GM21390 (cell line): ENCODE data around the gene PRC1.
"Not testable (repeated sequence)": the region's sequence is repeated elsewhere in the genome, so short reads cannot be mapped to it uniquely, and the experiment has no call there.

Experiments used
- ATAC-seq: cut with Tn5 transposase; IDR thresholded peaks from one replicate; pipeline ENCODE4 v1.9.1; 2021; ENCODE audit not compliant: unreplicated experiment

The PRC1 gene

DNA sequence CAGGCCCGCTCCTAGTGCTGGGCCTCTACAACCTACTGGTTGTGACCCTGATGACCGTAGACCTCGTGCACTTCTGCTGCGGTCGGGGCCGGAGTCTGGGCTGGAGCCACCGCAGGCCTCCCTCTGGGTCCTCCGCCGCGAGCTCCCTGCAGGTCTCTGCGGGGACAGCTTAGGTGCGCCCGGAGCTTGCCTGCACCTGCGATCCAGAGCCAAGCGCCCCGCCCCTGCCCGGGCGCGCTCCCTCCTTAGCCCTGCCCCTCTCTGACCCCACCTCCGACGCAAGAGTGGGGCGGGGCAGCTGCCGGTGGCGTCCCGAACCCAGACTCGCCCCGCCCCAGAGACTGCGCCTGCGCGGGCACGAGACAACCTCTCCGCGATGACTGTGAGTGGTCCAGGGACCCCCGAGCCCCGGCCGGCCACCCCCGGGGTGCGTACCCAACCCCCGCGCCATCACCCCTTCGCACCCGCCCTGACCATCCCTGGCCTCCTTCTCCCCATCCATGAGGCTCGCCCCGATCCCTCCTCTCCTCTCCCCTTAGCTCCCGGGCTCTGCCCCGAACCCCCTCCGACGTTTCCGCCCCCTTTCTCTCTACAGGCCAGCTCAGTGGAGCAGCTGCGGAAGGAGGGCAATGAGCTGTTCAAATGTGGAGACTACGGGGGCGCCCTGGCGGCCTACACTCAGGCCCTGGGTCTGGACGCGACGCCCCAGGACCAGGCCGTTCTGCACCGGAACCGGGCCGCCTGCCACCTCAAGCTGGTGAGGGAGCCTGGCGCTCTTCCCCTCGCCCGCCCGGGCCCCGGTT lies 59.2 kb downstream of the PRC1 start, which contains the start of gene UNC45A:
Gene UNC45A, plus strand, starts transcription at position 337 of the 803 bp plus-strand sequence. Its CDS starts 40 bp downstream, at position 377.
- peak; percentile 65 for ATAC-seq

DNA sequence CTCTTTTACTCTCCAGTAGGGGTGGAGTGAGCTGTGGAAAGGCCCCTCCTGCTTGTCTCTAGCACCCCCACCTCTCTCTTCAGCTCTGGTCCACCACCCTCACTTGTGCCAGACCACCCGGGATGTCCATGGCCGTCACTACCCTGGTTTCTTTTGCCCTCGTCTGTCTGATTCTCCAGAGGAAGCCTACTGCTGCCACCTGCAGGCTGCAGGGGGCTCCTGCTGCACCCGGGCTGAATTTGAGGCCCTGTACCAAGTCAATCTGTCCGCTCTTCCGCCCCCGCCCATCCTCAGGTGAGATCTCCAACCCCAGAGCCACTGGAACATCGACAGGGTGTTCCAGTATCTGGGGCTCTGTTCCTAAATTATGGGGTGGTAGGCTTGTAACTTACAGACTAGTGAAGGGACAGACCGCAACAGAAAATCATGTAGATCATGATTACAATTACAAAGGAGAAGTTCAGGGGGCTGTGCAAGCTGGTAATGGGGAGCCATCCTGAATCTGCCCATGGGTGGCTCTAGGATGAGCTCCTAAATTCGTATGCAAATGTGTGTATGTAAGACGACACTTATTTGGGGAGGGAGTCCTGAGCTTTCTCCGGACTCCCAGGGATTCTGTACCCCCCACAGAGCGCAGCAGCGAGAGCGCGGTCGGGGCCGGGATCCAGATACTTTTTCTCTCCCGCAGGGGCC lies 59.9 kb downstream of the PRC1 start:
- ATAC-seq = peak; percentile 30

DNA sequence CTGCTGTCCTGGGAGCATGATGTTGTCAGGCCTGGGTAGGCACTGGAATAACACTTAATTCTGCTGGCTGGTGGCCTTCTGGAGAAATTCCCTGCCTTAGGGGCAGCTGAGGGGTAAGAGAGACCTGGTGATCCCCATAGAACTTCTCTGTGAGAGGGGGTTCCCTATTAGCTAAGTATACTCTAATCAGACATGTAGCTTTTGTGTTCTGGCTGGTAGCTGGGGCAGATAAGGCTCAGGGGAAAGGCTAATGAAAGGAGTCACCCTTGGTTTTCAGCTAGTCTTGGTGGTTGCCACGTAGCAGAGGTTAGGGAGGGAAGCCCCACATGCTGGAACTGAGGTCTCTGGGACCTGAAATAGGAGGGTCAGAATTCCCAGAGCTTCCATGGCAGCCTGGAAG lies 61.0 kb downstream of the PRC1 start:
- no peak for ATAC-seq

DNA sequence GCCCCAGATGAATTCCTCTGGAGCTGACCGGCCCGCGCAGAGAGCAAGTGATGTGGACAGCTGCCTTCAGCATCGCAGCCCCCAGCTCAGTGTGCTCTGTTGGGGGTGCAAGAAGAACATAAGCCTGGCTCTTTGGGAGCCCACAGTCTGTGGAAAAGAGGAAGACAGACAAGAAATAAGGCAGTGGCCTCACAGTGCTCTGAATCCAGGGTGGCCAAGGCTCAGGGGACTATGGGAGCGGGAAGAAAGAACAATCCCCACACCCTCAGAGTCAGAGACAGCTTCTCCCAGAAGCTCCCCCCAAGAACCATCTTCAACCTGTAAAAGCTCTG lies 61.7 kb downstream of the PRC1 start:
- ATAC-seq = no peak

DNA sequence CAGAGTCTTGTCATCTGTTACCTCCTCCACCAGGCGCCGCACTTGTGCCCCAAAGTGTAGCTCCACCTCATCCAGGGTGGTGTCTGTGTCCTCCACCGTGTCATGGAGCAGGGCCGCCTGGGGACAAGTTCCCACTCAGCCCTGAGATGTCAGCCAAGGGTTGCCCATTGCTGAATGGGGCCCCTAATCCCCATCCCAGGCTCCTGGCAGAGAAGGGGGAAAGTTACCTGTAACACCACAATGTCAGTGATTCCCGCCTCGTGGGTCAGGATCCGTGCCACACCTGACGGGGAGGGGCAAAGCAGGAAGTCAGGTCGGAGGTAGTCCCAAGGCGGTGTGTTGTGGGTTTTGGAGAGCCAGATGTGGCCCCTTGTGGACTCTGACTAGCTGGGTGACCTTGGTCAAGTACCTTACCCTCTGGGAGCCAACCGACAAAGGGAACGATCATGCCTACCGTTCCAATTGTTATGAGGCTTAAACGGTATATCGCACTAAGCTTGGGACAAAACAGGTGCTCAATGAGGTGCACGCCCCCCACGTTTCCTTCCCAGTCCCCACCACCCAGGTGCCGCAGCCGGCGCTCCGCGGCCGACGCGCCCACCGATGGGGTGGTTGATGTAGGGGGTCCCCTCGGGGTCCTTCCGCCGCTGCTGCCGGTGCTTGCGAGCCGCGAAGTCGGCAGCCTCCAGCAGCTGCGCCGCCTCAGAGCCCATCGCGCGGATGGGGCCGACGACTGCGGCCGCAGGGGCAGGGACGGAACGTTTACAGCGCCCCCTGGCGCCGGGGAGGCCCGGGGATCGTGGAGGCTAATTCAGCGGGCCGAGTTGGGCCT lies 62.3 kb downstream of the PRC1 start, which contains the start of gene HDDC3:
Gene HDDC3, minus strand, starts transcription at position 722 of the 832 bp plus-strand sequence. Its CDS starts 9 bp downstream, at position 713.
- ATAC-seq = peak; percentile 44

DNA sequence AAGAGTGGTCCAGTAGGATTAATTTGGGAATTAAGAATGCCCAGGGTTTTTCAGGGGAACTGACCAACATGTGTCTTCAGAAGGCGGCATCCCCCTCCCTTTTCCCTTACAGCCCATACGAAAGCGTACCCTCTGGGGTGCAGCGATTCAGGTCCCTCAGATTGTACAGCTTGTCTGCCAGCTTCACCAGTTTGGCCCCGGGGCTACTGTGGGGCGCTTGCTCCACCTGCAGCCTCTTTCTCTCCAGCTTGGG lies 62.8 kb downstream of the PRC1 start:
- no peak for ATAC-seq

DNA sequence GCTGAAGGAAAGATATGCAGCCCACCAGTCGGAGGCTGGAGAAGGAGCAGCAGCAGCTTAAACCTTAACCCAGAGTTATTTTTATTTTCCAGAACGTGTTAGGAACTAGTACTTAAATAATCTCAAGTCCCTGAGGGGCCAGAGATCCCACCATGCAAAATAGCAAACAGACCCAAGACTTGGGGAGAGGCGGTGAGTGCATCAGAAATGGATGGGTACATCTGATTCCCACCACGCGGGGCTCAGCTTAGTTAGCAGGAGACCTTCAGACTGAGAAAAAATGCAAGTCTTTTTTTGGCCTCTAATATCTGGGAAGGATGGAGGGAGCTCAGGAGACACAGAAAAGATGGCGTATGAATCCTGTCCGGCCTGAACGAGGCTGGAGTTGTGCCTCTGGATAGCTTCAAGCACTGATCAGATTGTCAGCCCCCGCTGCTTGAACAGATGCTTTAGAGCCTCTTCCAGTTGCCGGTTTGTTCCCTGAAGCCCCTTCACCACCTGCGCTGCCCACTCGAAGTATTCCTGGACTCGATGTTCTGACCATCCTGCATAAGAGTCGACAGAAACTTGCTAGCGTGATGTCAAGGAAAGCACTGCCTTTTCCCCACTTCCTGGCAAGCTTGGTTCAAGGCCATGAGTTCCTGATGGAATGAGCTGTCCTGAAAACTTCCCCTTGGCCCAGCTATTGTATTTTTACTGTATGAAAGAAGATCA lies 63.3 kb downstream of the PRC1 start:
- no peak for ATAC-seq

DNA sequence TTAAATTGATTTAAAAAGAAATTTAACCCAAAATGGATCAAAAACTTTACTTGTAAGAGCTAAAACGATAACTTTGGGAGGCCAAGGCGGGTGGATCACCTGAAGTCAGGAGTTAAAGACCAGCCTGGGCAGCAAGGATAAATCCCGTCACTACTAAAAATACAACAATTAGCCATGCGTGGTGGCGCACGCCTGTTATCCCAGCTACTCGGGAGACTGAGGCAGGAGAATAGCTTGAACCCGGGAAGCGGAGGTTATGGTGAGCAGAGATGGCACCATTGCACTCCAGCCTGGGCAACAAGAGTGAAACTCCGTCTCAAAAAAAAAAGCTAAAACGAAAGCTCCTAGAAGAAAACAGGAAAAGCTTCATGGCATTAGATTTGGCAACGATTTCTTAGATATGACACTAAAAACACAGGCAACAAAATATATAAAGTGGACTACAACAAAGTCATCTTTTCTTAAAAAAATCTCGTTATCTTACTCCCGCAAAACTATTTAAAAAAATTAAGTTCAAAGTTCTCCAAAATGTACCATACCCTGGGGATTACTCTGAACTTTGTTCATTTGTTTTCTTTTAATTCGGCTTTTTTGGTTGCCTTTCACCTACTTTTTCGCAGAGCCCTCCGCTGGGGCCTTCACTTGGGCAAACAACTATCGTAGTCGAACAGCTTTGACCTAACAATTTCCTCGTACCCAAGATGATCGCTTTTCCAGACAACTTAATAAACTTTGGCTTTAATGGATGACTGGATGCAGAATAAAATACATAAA lies 64.9 kb downstream of the PRC1 start:
- no peak for ATAC-seq

DNA sequence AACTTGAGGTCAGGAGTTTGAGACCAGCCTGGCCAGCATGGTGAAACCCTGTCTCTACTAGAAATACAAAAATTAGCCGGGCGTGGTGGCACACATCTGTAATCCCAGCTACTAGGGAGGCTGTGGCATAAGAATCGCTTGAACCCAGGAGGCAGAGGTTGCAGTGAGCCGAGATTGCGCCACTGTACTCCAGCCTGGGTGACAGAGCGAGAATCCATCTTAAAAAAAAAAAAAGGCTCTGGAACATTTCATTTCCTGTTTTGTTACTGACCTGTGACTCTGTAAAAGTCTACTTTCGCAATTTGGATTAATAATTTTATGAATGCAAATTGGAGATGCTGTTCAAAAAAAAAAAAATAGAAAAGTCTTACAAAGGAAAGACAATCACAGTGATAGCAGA lies 66.2 kb downstream of the PRC1 start:
- not testable (repeated sequence) for ATAC-seq

DNA sequence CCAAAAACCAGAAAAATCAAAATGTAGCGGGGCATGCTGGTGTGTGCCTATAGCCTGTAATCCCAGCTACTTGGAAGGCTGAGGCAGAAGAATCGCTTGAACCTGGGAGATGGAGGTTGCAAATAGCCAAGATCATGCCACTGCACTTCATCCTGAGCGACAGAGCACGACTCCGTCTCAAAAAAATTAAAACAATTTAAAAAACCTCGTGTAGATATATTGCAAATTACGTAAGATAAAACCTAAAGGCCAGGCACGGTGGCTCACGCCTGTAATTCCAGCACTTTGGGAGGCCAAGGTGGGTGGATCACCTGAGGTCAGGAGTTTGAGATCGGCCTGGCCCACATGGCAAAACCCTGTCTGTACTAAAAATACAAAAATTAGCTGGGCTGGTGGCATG lies 67.6 kb downstream of the PRC1 start:
- ATAC-seq = not testable (repeated sequence)

DNA sequence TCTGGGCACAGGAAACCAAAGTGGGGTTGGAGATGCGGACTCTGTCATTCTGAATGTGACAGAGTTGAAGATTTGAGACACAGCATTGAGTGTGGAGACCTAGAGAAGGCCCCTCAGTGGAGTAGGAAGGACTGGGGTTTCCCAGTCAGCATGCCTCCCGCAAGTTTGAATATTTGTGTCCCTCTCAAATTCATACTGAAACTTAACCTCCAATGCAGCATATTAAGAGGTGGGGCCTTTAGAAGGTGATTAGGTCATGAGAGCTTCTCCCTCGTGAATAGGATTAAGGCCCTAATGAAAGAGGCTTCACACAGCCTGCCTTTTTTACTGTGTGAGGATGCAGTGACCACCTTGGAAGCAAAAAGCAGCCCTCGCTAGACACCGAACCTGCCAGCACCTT lies 70.0 kb downstream of the PRC1 start:
- peak; percentile 72 for ATAC-seq

DNA sequence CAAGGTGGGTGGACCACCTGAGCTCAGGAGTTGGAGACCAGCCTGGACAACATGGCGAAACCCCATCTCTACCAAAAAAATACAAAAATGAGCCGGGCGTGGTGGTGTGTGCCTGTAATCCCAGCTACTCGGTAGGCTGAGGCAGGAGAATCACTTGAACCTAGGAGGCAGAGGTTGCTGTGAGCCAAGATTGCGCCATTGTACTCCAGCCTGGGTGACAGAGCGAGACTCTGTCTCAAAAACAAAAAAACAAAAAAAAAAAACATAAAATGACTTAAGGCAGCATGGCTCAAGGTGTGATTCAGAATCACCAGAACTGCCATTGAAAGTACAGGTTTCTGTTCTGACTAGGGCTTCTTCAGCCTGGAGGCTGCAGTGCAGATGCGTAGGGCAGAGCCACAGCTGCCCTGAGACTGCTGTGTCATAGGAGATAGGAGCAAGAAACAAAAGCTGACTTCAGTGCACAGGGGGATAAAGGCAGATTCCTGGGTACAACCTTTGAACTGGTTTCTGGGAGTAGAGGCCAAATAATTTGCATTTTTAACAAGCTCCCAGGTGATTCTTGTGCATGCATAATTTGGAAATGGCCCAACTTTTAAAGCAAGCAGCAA lies 71.5 kb downstream of the PRC1 start:
- ATAC-seq = peak; percentile 77

DNA sequence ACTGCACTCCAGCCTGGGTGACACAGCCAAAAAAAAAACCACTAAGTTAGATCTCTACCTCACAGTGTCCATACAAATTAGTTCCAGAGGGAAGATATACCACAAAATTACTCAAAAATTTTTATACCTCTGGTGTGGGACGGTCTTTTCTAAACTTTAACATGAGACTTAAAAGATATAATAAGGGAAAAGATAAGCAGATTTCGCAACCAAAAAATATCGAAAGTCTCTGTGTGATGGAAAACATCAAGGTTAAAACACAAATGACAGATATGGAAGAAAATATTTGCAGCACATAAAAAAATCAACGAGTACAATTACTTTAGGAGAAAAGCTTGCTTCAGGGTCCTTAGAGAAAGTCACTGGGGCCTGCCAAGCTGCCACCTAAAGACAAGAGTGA lies 72.4 kb downstream of the PRC1 start:
- ATAC-seq = no peak

DNA sequence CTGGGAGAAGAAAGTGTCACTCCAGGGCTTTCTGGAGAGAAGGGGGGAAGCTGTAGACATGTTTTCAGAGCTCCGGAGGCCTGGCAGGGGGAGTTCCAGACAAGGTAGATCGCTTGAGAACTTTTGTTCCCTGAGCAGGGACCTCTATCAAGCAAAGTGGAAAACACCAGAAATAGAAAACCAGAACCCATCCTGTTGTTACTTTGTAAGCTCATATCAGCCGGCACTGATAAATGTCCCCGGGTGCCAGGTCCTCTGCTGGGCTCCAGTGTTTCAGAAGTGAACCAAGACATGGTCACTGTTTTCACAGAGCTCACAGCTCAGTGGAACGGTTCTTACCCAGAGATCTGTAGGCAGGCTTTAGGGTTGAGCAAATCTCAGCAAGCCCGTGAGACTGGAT lies 75.5 kb downstream of the PRC1 start:
- no peak for ATAC-seq

DNA sequence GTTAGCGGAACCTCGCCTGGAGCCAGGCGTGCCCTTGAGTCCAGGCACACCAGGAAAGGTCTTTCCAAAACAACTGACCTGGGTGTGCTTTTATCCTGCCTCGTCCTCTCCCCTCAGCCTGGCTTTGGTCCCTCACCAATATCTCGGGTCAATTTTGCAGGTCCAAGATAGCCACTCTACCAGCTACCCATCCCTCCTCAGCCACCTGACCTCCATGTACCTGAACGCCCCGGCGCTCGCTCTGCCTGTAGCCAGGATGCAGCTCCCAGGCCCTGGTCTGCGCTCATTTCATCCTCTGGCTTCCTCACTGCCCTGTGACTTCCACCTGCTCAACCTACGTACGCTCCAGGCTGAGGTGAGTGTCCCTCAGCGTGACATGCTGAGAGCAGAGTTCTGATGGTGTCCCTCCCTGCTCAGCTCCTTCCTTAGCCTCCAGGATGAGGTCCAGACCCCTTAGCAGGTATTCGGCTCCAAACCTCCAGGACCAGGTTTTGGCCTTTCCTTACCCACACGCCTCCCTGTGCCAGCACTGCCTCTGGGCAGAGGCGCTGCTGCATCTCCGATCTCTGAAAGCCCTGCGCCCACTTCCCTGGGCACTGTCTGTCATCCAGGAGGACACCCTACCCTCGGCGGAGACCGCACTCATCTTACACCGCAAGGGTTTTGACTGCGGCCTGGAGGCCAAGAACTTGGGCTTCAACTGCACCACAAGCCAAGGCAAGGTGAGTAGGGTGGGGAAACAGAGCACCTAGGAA lies 76.1 kb downstream of the PRC1 start:
- no peak for ATAC-seq

DNA sequence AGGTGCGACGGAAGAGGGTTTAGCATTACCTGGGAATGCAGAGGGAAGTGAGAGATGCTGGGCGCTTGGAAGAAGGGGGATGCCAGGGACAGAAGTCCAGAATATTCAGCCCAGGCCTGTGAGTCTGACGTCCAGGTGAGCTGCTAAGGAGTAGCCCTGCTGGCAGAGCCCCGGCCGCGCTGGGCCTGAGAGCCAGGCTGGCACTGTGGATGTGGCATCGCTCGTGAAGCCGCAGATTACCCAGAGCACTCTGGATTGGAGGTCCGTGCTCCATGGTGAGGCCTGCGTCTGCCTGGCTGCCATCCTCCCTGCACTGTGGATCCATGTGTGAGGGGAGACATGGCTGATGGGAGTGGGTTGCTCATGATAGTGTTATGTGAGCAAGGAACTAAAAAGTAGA lies 76.8 kb downstream of the PRC1 start:
- ATAC-seq = no peak

DNA sequence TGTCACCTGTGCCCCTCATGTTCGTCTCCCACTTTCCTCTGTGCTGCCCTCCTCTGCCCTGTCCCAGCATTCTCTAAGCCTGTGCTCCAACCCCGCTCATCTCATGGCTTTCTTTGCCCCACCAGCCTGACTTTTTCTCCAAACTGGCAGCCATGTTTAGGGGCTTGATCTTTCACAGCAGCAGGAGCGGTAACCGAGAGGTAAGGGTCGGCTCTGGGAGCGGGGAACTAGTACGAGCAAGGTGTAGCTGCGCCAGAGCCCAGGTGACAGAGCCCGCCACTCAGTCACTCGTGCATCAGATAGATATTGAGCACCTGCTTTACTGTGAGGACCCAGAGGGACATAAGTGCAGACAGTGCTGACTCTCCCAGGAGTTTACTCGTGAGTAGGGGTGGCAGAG lies 77.9 kb downstream of the PRC1 start:
- ATAC-seq = no peak
